Measurements from ENCODE around the gene SCT.

DNA sequence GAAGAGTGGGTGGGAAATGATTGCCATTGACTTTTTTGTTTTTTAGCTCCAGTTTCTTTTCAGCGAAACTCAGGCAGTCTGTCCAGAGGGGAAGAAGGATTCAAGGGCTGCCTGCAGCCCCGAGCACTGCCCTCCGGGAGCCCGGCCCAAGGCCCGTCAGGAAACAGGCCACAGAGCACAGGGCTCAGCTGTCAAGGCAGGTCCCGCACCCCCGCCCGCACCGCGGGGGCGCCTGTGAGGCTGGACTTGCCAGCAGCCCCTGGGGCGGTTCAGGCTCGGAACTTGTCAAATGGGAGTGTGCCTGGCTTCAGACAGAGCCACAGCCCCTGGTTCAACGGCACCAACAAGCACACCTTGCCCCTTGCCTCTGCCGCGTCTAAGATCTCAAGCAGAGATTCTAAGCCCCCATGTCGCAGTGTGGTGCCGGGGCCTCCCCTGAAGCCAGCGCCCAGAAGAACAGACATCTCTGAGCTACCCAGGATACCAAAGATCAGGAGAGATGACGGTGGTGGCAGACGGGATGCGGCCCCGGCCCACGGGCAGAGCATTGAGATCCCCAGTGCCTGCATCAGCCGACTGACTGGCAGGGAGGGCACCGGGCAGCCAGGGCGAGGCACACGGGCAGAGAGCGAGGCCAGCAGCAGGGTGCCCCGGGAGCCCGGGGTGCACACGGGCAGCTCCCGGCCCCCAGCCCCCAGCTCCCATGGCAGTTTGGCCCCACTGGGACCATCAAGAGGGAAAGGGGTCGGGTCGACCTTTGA lies 19.8 kb downstream of the SCT start:
- TF ChIP-seq, protein P1, sequence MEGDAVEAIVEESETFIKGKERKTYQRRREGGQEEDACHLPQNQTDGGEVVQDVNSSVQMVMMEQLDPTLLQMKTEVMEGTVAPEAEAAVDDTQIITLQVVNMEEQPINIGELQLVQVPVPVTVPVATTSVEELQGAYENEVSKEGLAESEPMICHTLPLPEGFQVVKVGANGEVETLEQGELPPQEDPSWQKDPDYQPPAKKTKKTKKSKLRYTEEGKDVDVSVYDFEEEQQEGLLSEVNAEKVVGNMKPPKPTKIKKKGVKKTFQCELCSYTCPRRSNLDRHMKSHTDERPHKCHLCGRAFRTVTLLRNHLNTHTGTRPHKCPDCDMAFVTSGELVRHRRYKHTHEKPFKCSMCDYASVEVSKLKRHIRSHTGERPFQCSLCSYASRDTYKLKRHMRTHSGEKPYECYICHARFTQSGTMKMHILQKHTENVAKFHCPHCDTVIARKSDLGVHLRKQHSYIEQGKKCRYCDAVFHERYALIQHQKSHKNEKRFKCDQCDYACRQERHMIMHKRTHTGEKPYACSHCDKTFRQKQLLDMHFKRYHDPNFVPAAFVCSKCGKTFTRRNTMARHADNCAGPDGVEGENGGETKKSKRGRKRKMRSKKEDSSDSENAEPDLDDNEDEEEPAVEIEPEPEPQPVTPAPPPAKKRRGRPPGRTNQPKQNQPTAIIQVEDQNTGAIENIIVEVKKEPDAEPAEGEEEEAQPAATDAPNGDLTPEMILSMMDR (IDR thresholded peaks at IDR 0.05 in 8 of 11, conservative IDR thresholded peaks at IDR 0.05 in 3 of 11) = no peak
- TF ChIP-seq POLR2A (IDR thresholded peaks at IDR 0.05) = no peak
